ENCODE results near the gene HOXC11.

DNA sequence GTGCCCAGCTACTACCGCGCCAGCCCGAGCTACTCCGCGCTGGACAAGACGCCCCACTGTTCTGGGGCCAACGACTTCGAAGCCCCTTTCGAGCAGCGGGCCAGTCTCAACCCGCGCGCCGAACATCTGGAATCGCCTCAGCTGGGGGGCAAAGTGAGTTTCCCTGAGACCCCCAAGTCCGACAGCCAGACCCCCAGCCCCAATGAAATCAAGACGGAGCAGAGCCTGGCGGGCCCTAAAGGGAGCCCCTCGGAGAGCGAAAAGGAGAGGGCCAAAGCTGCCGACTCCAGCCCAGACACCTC lies 12.7 kb downstream of the HOXC11 start:
- no peak for TF ChIP-seq POLR2AphosphoS5 (IDR thresholded peaks at IDR 0.05; ENCODE audit: low read depth, low read length)
- no peak for TF ChIP-seq POLR2A (IDR thresholded peaks at IDR 0.05; ENCODE audit: low read depth, low read length)

Data from GM12892 (cell line).